GM12873 (cell line): ENCODE results near the gene RPS3.

ENCODE experiments used
- TF ChIP-seq, protein P1 (sequence below): IDR thresholded peaks from 2 replicates; pipeline ENCODE4 v1.5.1; 2012; ENCODE audit warnings: low read depth, mild to moderate bottlenecking, moderate library complexity, low read length, control low read depth; ENCODE audit not compliant: insufficient read depth; ENCODE audit errors: missing control alignments

RPS3 gene

DNA sequence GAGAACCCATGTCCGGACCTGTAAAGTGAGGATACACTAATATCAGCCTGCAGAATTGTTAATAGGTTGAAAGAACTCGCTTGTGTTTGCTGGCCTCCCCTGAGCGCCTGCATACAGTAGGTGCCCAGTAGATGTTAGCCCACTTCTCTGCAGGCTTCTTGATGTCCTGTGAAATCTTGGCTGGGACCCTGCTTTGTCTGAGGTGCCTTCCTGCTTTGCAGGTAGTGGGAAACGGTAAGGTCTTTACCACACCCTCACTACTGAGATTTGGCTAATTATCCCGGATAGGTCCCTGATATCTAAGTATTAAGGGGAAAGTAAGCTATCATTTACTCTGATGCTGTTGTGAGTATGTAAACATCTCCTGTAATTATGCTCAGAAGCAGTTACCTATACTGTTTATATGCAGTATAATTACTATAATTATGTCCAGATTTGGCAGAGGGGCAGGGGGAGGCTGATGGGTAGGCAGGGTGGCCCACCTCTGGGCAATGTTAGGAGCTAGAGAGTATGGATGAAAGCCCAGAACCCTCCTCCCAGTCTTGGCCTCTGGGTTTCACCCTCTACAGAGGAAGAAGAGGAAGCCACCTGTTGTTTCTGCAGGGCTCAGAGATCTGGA lies 46.6 kb upstream of the RPS3 start:
- TF ChIP-seq, protein P1, sequence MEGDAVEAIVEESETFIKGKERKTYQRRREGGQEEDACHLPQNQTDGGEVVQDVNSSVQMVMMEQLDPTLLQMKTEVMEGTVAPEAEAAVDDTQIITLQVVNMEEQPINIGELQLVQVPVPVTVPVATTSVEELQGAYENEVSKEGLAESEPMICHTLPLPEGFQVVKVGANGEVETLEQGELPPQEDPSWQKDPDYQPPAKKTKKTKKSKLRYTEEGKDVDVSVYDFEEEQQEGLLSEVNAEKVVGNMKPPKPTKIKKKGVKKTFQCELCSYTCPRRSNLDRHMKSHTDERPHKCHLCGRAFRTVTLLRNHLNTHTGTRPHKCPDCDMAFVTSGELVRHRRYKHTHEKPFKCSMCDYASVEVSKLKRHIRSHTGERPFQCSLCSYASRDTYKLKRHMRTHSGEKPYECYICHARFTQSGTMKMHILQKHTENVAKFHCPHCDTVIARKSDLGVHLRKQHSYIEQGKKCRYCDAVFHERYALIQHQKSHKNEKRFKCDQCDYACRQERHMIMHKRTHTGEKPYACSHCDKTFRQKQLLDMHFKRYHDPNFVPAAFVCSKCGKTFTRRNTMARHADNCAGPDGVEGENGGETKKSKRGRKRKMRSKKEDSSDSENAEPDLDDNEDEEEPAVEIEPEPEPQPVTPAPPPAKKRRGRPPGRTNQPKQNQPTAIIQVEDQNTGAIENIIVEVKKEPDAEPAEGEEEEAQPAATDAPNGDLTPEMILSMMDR, result no peak

DNA sequence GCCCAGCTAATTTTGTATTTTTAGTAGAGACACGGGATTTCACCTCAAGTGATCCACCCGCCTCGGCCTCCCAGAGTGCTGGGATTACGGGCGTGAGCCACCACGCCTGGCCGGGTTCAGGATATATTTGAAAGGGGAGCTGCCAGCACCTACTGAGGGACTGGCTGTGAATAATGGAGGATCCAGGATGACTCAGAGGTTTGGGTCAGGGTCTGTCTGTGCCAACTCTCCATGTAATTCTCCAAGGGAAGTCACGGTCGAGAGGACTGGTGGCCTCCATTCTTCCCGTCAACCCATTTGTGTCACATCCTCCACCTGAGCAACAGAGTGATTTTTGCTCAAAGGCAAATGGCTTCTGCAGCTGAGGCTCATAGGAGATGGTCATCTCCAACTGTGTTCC lies 44.3 kb upstream of the RPS3 start:
- TF ChIP-seq, protein P1, result no peak

DNA sequence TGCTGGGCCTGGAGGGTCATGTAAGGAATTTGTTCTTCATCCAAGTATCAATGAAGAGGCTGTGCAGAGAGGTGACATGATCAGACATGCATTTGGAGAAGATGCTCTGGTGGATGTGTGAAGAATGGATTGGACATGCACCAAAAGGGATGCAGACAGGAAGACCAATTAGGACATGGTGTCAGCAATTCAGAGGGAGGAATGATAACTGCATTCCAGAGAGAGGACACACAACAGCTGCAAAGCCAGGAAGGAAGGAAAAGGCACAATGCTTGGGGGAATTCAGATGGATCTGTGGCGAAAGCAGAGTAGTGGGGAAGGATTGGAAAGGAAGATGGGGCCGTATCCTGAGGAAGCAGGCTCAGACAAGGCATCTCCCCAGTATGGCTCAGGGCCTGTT lies 42.7 kb upstream of the RPS3 start:
- TF ChIP-seq, protein P1, result no peak

DNA sequence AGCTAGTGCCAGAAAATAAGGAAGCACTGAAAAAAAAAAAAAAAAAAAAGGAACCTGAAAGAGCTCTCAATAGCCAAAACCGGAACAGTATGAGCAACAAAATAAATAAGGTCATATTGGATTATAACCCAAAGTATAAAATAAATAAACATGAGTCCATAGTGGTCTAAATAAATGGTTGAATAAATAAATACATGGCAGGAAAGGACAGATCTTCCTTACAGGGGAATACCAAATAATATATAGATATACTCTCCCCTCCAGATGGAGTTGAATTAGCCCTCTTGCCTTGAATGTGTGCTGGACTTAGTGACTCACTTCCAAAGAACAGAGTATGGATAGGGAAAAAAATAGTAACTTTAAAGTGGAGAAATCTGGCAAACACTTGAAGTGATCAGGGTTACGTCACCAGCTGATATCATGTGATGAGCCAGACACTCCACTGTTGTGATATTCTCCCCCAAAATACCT lies 33.6 kb upstream of the RPS3 start:
- TF ChIP-seq, protein P1, result no peak

DNA sequence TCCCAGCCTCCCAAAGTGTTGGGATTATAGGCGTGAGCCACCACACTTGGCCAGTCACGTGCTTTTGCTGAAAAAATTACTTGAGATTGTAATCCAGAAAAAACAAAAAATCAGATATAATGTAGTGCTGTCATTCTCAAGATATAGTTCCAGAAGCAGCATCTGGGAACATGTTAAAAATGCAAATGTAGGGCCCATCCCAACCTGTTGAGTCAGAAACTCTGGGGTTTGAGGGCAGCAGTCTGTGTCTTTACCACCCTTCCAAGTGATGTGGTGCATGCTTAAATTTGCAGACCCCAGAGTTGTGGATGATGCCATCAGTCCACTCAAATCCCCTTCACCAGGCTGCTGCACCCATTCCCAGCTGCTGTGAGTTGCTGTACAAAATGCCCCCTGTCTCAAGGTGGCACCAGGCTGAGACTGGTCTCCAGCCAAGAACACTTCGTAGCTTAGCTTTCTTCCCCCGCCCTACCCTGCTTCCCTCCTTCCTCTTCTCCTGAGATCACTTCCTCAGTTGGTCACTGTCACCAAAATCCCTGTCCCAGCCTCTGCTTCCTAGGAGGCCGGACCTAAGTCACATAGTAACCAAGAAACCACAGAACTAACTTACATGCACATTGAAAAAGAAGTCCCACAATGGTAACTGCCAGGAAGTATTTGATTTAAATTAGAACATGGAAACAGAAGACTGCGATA lies 29.6 kb upstream of the RPS3 start:
- TF ChIP-seq, protein P1, result no peak

DNA sequence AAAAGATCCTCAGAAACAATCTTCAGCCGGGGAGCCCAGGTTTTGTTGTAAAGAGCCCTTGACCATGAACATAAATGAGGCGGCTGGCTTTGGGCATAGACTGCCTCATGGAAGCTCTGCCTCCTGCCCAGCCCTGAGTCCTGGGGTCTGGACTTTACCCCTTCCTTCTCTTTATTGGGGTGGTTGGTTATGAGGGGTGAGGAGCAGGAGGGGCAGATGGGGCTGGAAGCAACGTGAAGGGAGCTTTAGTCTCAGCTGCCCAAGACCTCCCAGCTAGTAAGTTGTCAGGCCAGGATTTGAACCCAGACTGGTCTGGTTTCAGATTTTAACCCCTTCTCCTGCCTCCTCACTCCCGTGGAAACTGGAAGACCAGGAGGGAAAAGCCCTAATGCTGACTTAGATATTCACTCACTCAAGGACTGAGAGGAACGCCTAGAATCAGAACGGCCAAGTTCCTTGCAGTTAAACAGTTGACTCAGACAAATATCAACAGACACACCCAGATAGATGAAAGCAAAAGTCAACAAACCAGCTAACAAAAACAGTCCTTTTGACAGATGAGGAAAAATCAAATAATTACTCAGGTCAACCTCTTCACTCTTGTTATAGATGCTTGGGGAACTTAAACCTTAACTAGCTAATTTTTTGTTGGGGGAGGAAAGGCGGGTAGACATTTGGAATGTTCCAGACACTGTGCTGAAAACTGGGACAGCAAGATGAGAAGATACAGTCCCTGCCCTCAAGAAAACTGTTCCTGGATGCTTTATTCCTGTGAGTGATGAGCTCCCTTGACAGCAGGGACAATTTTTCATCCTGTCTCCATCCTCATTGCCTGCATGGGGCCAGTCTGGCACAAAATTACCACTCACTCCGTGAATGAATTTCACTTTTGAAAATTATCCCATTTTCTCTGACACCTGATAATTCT lies 27.1 kb upstream of the RPS3 start:
- TF ChIP-seq, protein P1, result no peak

DNA sequence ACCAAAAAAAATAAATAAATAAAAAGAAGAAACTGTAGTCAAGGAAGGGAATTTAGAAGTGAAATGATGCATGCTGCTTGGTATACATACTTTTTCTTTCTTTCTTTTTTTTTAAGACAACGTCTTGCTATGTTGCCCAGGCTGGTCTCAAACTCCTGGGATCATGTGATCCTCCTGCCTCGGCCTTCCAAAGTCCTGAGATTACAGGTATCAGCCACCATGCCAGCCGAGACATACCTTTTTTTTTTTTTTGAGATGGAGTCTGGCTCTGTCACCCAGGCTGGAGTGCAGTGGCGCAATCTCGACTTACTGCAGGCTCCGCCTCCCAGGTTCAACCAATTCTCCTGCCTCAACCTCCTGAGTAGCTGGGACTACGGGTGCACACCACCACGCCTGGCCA lies 26.1 kb upstream of the RPS3 start:
- TF ChIP-seq, protein P1, result no peak
